ENCODE data around the gene OR2V2. TPM values are rescaled to one million over a fixed set of nuclear protein-coding genes. Genes with fewer than 3 reads are reported as not detected.
"Not testable (repeated sequence)": the region's sequence is repeated elsewhere in the genome, so short reads cannot be mapped to it uniquely, and the experiment has no call there.

The OR2V2 gene
- total RNA-seq, 4 donors from 2014 or later = not detected

DNA sequence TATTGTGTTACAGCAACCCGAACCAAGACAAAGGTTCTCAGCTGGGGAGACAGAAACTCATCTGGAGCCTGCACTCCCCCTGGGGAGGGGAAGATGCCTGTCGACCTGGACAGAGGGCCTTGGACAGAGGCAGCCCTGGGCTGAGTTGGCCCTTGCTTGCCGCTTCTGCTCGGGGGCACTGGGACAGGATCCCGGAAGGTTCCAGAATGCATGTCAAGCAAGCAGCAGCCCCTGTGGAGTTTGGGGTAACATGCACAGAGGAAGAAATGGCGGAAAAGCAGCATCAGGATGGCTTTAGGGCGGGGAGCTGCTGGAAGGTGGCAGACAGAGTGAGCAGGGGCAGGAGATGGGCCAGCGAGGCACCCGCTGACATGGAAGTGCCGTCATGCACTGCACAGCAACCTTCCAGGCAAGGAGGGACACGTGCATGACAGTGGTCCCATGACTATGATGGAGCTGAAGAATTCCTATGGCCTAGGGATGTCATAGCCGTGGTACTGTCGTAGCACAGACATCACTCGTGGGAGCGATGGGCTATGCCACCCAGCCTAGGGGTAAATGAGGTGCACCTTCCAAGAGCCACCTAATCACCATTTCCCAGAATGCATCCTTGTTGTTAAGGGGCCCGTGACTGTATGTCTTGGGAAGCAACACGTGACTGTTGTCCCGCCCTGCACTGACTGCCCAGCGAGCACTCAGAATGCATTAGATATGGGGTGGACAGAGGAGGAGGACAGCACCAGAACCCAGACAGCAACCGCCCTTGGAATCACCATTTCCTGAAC is 42.6 kb upstream of the OR2V2 start:
- not testable (repeated sequence) for H3K4me1 ChIP-seq, H3K4me3 ChIP-seq, H3K36me3 ChIP-seq, H3K27ac ChIP-seq, H3K9me3 ChIP-seq
- peak in 1 of 2 donors; percentile 54 for DNase-seq (ENCODE audit: low spot score in 2 of 2)
- H3K27me3 ChIP-seq = peaks cover 65% of the 10 kb centered on the region
- WGBS = 72% methylated on average over 9 of the region's 20 CpGs

- H3K4me3 ChIP-seq = no peak overlapping the region
- DNase-seq (ENCODE audit: low spot score in 2 of 2) = peak in 1 of 2 donors; percentile 32
- H3K4me1 ChIP-seq = peaks cover 4% of the 10 kb centered on the region
- no peak overlapping the region for H3K27ac ChIP-seq
- H3K27me3 ChIP-seq = peaks cover 65% of the 10 kb centered on the region
- no peaks in the 10 kb centered on the region for H3K9me3 ChIP-seq
- no peak for TF ChIP-seq POLR2AphosphoS5 (IDR thresholded peaks at IDR 0.05)
- no peak for TF ChIP-seq CTCF (IDR thresholded peaks at IDR 0.05)
- no peak for TF ChIP-seq POLR2A (IDR thresholded peaks at IDR 0.05)
- no peak for TF ChIP-seq EP300 (IDR thresholded peaks at IDR 0.05)
- 73% methylated on average over 7 of the region's 7 CpGs for WGBS
- no peaks in the 10 kb centered on the region for H3K36me3 ChIP-seq
These were observed 41.9 kb upstream of the OR2V2 start for GRCh38 chr5:181105391-181106025.

DNA sequence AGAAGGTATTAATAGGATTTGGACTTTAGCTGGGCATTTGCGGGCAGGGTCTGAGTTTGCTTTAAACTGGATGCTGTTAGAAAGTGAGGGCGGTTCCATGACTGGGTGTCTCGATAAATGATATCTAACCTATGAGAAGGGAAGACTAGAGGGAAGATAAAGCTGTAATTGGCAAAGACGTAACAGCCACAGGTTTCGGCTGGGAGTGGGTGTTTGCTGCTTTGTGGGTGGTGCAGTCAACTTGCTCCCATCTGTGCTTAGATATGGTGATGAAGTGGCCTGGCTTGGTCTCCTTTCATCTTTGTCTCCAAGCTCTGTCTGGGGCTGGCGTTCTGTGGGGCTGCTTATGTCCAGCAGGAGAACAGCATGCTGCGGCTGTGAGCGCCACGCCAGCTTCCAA is 39.7 kb upstream of the OR2V2 start:
- WGBS = 66% methylated on average over 9 of the region's 9 CpGs
- DNase-seq (ENCODE audit: low spot score in 2 of 2) = peak in 1 of 2 donors; percentile 32
- Histone ChIP-seq H3K27me3 (peaks cover 86% of the 10 kb centered on the region), H3K4me1 (peaks cover 3% of the 10 kb centered on the region), H3K9me3 (no peaks in the 10 kb centered on the region), H3K36me3 (no peaks in the 10 kb centered on the region), H3K4me3 (no peak overlapping the region), H3K27ac (no peak overlapping the region)
- TF ChIP-seq EP300 (IDR thresholded peaks at IDR 0.05) (no peak), POLR2AphosphoS5 (IDR thresholded peaks at IDR 0.05) (no peak)

- peak in 1 of 2 donors; percentile 77 for DNase-seq (ENCODE audit: low spot score in 2 of 2)
- WGBS = 77% methylated on average over 12 of the region's 14 CpGs
- TF ChIP-seq POLR2A (IDR thresholded peaks at IDR 0.05) (no peak), POLR2AphosphoS5 (IDR thresholded peaks at IDR 0.05) (no peak), CTCF (IDR thresholded peaks at IDR 0.05) (no peak), EP300 (IDR thresholded peaks at IDR 0.05) (no peak)
- Histone ChIP-seq H3K36me3 (no peaks in the 10 kb centered on the region), H3K27ac (no peak overlapping the region), H3K4me1 (peaks cover 3% of the 10 kb centered on the region), H3K9me3 (no peaks in the 10 kb centered on the region), H3K27me3 (peaks cover 92% of the 10 kb centered on the region), H3K4me3 (no peak overlapping the region)
These were observed 38.7 kb upstream of the OR2V2 start for GRCh38 chr5:181108578-181109165.

- TF ChIP-seq EP300 (IDR thresholded peaks at IDR 0.05) (no peak), POLR2AphosphoS5 (IDR thresholded peaks at IDR 0.05) (no peak), CTCF (IDR thresholded peaks at IDR 0.05) (no peak), POLR2A (IDR thresholded peaks at IDR 0.05) (no peak)
- Histone ChIP-seq H3K27ac (no peak overlapping the region), H3K9me3 (no peaks in the 10 kb centered on the region), H3K27me3 (peaks cover 96% of the 10 kb centered on the region), H3K4me1 (peaks cover 2% of the 10 kb centered on the region), H3K36me3 (no peaks in the 10 kb centered on the region), H3K4me3 (no peak overlapping the region)
- 50% methylated on average over 7 of the region's 11 CpGs for WGBS
- DNase-seq (ENCODE audit: low spot score in 2 of 2) = peak in 1 of 2 donors; percentile 47
These were observed 37.8 kb upstream of the OR2V2 start for GRCh38 chr5:181109489-181110013.

DNA sequence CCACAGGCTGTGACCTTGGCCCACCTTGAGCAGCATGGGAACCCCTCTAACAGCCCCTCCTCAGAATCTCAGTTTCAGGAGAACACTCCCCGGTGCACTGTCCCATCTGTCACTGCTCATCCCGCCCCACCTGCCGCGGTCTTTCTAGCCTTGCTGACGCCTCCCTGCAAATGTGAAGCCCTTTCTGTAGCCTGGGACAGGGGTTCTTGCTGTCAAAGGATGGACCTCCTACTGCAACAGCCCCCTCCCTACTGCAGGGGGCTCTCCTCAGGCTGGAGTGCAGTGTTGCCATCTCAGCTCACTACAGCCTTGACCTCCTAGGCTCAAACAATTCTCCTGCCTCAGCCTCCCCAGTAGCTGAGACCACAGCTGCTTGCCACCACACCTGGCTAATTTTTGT is 36.4 kb upstream of the OR2V2 start:
- peaks cover 96% of the 10 kb centered on the region for H3K27me3 ChIP-seq

More for the DNA sequence above, 36.4 kb upstream of the OR2V2 start:
- TF ChIP-seq CTCF (IDR thresholded peaks at IDR 0.05) = no peak
- no peak for TF ChIP-seq POLR2A (IDR thresholded peaks at IDR 0.05)
- no peak for TF ChIP-seq POLR2AphosphoS5 (IDR thresholded peaks at IDR 0.05)
- no peak for TF ChIP-seq EP300 (IDR thresholded peaks at IDR 0.05)
- H3K4me3 ChIP-seq = no peak overlapping the region
- H3K36me3 ChIP-seq = no peaks in the 10 kb centered on the region
- H3K27ac ChIP-seq = no peak overlapping the region
- 93% methylated on average over 5 of the region's 5 CpGs for WGBS
- H3K9me3 ChIP-seq = no peaks in the 10 kb centered on the region
- peaks cover 11% of the 10 kb centered on the region for H3K4me1 ChIP-seq
- DNase-seq (ENCODE audit: low spot score in 2 of 2) = peak in 1 of 2 donors; percentile 62
